Measurements from ENCODE around the gene ANTKMT.

- no peak for TF ChIP-seq ZNF384 (IDR thresholded peaks at IDR 0.05)
- TF ChIP-seq HDGF (IDR thresholded peaks at IDR 0.05; ENCODE audit: borderline replicate concordance) = no peak
- no peak for TF ChIP-seq FOXA1 (IDR thresholded peaks at IDR 0.05)
- TF ChIP-seq SUZ12 (IDR thresholded peaks at IDR 0.05) = no peak
- no peak for TF ChIP-seq ELF4 (IDR thresholded peaks at IDR 0.05)
- no peak for TF ChIP-seq PKNOX1 (IDR thresholded peaks at IDR 0.05)
- no peak for TF ChIP-seq BHLHE40 (IDR thresholded peaks at IDR 0.05; ENCODE audit: borderline replicate concordance)
- TF ChIP-seq LEF1 (IDR thresholded peaks at IDR 0.05; ENCODE audit: borderline replicate concordance) = no peak
- TF ChIP-seq SP1 (IDR thresholded peaks at IDR 0.05) = no peak
- TF ChIP-seq ARNT (IDR thresholded peaks at IDR 0.05) = no peak
Measured at GRCh38 chr16:679814-680624, 40.9 kb upstream of the ANTKMT start, which contains the start of gene STUB1.

Data from HEK293T (cell line).